Measurements from ENCODE around the gene SCAF11.

- TF ChIP-seq CTCF (IDR thresholded peaks at IDR 0.05; ENCODE audit: poor library complexity) (no peak), EZH2phosphoT487 (IDR thresholded peaks at IDR 0.05; ENCODE audit: low read depth, severe bottlenecking, unreplicated experiment) (no peak), EZH2 (IDR thresholded peaks at IDR 0.05; ENCODE audit: borderline replicate concordance) (no peak)
Measured at GRCh38 chr12:45959025-45959424, 31.3 kb downstream of the SCAF11 start.

Data from hepatocyte (in vitro differentiated cells).